ENCODE data around the gene INTS1. TPM values are rescaled to one million over a fixed set of nuclear protein-coding genes. Genes with fewer than 3 reads are reported as not detected.
"Not testable (repeated sequence)": the region's sequence is repeated elsewhere in the genome, so short reads cannot be mapped to it uniquely, and the experiment has no call there.

Gene INTS1
- total and polyA plus RNA-seq, 7 donors: 16.2 to 78.3 (median 22.9) TPM

DNA sequence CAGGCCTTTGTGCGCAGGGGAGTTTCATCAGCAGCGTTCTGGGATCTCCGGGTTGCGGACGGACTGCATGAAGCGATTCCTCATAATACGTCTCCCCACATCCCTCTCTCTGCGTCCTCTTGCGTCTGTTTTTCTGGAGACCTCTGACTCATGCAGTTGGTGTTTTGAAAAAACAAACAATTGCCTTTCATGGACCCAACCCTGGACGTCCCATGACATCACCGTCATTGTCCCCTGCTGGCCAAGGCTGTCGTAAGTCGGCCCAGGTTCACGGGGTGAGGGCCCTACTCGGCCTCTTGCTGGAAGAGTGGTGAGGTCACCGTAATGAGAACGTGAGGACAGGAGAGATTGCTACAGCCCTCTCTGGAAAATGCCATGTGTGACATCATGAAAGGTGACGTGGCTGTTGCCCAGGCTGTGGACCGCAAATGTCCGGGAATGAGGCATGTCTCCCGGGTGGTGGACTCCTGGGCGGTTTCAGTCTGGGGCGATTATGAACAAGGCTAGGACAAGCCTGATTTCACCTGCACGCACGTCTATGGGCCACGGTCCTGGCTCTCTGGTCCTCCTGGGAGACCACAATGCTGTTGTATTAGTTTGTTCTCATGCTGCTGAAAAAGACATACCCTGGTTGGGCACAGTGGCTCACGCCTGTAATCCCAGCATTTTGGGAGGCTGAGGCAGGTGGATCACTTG, 16.5 kb upstream of the INTS1 start:
- H3K4me3 ChIP-seq: no peak overlapping the region
- 87% methylated on average over 27 of the region's 27 CpGs for WGBS, 2 donors
- TF ChIP-seq EP300 (IDR thresholded peaks at IDR 0.05) (no peak), POLR2A (IDR thresholded peaks at IDR 0.05) (no peak), POLR2AphosphoS5 (IDR thresholded peaks at IDR 0.05) (no peak)
- TF ChIP-seq, protein P1, sequence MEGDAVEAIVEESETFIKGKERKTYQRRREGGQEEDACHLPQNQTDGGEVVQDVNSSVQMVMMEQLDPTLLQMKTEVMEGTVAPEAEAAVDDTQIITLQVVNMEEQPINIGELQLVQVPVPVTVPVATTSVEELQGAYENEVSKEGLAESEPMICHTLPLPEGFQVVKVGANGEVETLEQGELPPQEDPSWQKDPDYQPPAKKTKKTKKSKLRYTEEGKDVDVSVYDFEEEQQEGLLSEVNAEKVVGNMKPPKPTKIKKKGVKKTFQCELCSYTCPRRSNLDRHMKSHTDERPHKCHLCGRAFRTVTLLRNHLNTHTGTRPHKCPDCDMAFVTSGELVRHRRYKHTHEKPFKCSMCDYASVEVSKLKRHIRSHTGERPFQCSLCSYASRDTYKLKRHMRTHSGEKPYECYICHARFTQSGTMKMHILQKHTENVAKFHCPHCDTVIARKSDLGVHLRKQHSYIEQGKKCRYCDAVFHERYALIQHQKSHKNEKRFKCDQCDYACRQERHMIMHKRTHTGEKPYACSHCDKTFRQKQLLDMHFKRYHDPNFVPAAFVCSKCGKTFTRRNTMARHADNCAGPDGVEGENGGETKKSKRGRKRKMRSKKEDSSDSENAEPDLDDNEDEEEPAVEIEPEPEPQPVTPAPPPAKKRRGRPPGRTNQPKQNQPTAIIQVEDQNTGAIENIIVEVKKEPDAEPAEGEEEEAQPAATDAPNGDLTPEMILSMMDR (IDR thresholded peaks at IDR 0.05): no peak
- H3K27me3 ChIP-seq: peaks cover 0 to 17% (median 9%) of the 10 kb centered on the region in 3 donors
- no peak overlapping the region for H3K27ac ChIP-seq
- no peaks in the 10 kb centered on the region for H3K36me3 ChIP-seq
- no peaks in the 10 kb centered on the region for H3K4me1 ChIP-seq
- H3K9me3 ChIP-seq: no peaks in the 10 kb centered on the region
- intact Hi-C loops (cut with DNase I): no loop called here
- DNase-seq: no peak

GRCh38 chr7:1519322-1519922, 15.2 kb upstream of the INTS1 start:
- WGBS, 2 donors: 92 to 93% methylated on average over 12 of the region's 12 CpGs
- H3K27ac ChIP-seq; DNase-seq; intact Hi-C loops (cut with DNase I); H3K9me3 ChIP-seq; H3K36me3 ChIP-seq; H3K4me1 ChIP-seq; H3K4me3 ChIP-seq: not testable (repeated sequence)
- H3K27me3 ChIP-seq: peaks cover 0 to 29% (median 9%) of the 10 kb centered on the region in 3 donors

DNA sequence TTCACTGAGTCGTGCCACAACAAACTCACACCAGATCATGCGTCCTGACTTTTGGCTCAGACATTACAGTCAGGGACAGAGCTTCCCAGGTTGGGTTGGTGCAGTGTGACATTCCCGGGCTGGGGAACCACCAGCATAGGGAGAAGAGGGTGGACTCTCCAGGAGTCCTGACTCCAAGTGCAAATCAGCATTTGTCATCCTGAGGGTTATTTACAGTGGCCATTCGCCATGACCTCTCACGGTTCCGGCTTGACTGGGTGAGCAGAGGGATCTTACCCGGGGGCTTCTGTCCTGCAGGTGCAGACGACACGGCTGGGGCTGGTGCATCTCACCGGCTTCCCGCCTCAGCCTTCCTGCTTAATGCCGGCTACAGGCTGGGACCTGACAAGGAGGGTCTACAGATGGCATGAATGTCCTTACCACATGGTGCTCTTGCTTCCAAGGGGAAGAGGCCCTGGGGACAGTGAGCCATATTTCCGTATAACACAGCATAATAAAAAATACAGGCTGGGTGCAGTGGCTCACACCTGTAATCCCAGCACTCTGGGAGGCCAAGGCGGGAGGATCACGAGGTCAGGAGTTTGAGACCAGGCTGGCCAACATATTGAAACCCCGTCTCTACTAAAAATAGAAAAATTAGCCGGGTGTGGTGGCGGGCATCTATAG, 12.5 kb upstream of the INTS1 start:
- intact Hi-C loops (cut with DNase I): no loop called here
- Histone ChIP-seq H3K4me1 (peaks cover 0 to 13% (median 0%) of the 10 kb centered on the region in 4 donors), H3K9me3 (no peaks in the 10 kb centered on the region), H3K27me3 (peaks cover 0 to 26% (median 11%) of the 10 kb centered on the region in 3 donors), H3K4me3 (no peak overlapping the region), H3K27ac (no peak overlapping the region), H3K36me3 (no peaks in the 10 kb centered on the region)
- no peak for DNase-seq
- 83 to 85% methylated on average over 18 of the region's 18 CpGs for WGBS, 2 donors
- TF ChIP-seq EP300 (IDR thresholded peaks at IDR 0.05): no peak
- TF ChIP-seq, protein P1 (IDR thresholded peaks at IDR 0.05): no peak
- TF ChIP-seq POLR2A (IDR thresholded peaks at IDR 0.05): no peak
- TF ChIP-seq POLR2AphosphoS5 (IDR thresholded peaks at IDR 0.05): no peak

GRCh38 chr7:1515509-1515967, 11.3 kb upstream of the INTS1 start:
- H3K36me3 ChIP-seq; DNase-seq; H3K27ac ChIP-seq; intact Hi-C loops (cut with DNase I); H3K4me3 ChIP-seq; H3K9me3 ChIP-seq: not testable (repeated sequence)
- H3K4me1 ChIP-seq: peaks cover 0 to 13% (median 0%) of the 10 kb centered on the region in 4 donors
- 79 to 83% methylated on average over 17 of the region's 17 CpGs for WGBS, 2 donors
- H3K27me3 ChIP-seq: peaks cover 0 to 26% (median 11%) of the 10 kb centered on the region in 3 donors

DNA sequence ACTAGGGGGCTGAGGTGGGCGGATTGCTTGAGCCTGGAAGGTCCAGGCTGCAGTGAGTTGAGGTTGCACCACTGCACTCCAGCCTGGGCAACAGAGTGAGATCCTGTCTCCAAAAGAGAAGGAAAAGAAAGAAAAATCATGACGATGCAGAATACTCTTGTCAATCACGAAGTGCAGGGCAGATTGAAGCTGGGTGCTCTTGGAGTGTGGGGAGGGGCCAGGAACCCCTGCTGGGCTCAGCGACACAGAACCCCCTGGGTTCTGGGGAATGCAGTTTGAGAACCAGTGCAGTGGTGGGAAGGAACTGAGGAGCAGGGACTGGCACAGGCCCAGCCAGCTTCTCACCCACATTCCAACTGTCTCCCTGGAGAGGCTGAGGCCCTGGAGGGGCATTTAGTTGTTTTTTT, 10.8 kb upstream of the INTS1 start:
- WGBS, 2 donors: 70 to 77% methylated on average over 4 of the region's 4 CpGs
- TF ChIP-seq EP300 (IDR thresholded peaks at IDR 0.05): no peak
- TF ChIP-seq, protein P1 (IDR thresholded peaks at IDR 0.05): no peak
- no peak for TF ChIP-seq POLR2A (IDR thresholded peaks at IDR 0.05)
- intact Hi-C loops (cut with DNase I): no loop called here
- Histone ChIP-seq H3K4me1 (peaks cover 0 to 13% (median 0%) of the 10 kb centered on the region in 4 donors), H3K9me3 (no peaks in the 10 kb centered on the region), H3K4me3 (no peak overlapping the region), H3K36me3 (no peaks in the 10 kb centered on the region), H3K27ac (no peak overlapping the region), H3K27me3 (peaks cover 0 to 26% (median 11%) of the 10 kb centered on the region in 3 donors)
- DNase-seq: no peak

Data from sigmoid colon (tissue), 7 donors.